Progenitor cell of endocrine pancreas (in vitro differentiated cells): ENCODE data around the gene NUDT1. TPM values are rescaled to one million over a fixed set of nuclear protein-coding genes. Genes with fewer than 3 reads are reported as not detected.
A peak's percentile ranks its signal among the peaks of the same experiment; 100 is the strongest.

Experiments used
- DNase-seq: peaks from one replicate; pipeline ENCODE4 v3.0.0; 2021; ENCODE audit warnings: low spot score; ENCODE audit not compliant: unreplicated experiment
- H3K27ac Mint-ChIP-seq: 2 replicates; pipeline ENCODE4 v1.8.0; 2021; ENCODE audit warnings: mild to moderate bottlenecking, moderate library complexity, mixed read lengths
- H3K27me3 Mint-ChIP-seq: 2 replicates; pipeline ENCODE4 v1.8.0; 2021; ENCODE audit warnings: mixed read lengths
- H3K36me3 Mint-ChIP-seq: 2 replicates; pipeline ENCODE4 v1.8.0; 2022; ENCODE audit warnings: mixed read lengths; ENCODE audit not compliant: insufficient read depth
- H3K4me1 Mint-ChIP-seq: 2 replicates; pipeline ENCODE4 v1.8.0; 2021; ENCODE audit warnings: low read depth, mixed read lengths
- H3K4me3 Mint-ChIP-seq: 2 replicates; pipeline ENCODE4 v1.8.0; 2021; ENCODE audit warnings: low read depth, mild to moderate bottlenecking, moderate library complexity, mixed read lengths
- H3K9me3 Mint-ChIP-seq: 2 replicates; pipeline ENCODE4 v1.8.0; 2021; ENCODE audit warnings: low read depth, mixed read lengths
- total RNA-seq: library from RNA; stranded (reverse); gene quantifications from 2 replicates; pipeline ENCODE4 v1.2.1, GENCODE V29; 2021
- TF ChIP-seq, protein P1 (sequence below): fragments of 200-600 bp; sonication (generic); IDR thresholded peaks from one replicate; pipeline ENCODE4 v1.5.0; 2021; ENCODE audit warnings: antibody characterized with exemption, mild to moderate bottlenecking; ENCODE audit not compliant: unreplicated experiment

NUDT1 gene
- total RNA-seq, 1 donor from 2014 or later, result 22.1 TPM

- TF ChIP-seq, protein P1, sequence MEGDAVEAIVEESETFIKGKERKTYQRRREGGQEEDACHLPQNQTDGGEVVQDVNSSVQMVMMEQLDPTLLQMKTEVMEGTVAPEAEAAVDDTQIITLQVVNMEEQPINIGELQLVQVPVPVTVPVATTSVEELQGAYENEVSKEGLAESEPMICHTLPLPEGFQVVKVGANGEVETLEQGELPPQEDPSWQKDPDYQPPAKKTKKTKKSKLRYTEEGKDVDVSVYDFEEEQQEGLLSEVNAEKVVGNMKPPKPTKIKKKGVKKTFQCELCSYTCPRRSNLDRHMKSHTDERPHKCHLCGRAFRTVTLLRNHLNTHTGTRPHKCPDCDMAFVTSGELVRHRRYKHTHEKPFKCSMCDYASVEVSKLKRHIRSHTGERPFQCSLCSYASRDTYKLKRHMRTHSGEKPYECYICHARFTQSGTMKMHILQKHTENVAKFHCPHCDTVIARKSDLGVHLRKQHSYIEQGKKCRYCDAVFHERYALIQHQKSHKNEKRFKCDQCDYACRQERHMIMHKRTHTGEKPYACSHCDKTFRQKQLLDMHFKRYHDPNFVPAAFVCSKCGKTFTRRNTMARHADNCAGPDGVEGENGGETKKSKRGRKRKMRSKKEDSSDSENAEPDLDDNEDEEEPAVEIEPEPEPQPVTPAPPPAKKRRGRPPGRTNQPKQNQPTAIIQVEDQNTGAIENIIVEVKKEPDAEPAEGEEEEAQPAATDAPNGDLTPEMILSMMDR, result no peak
- Mint-ChIP-seq H3K4me1 (peaks cover 10% of the 10 kb centered on the region), H3K4me3 (no peak overlapping the region), H3K27ac (no peak overlapping the region), H3K36me3 (peaks cover 12% of the 10 kb centered on the region), H3K9me3 (no peaks in the 10 kb centered on the region), H3K27me3 (no peaks in the 10 kb centered on the region)
- DNase-seq, result no peak
These were observed 12.6 kb upstream of the NUDT1 start for GRCh38 chr7:2229467-2229866.

- H3K4me3 Mint-ChIP-seq, result peak overlapping the region; percentile 19
- TF ChIP-seq, protein P1, result no peak
- no peak overlapping the region for H3K27ac Mint-ChIP-seq
- peaks cover 18% of the 10 kb centered on the region for H3K36me3 Mint-ChIP-seq
- peaks cover 10% of the 10 kb centered on the region for H3K4me1 Mint-ChIP-seq
- no peaks in the 10 kb centered on the region for H3K9me3 Mint-ChIP-seq
- no peaks in the 10 kb centered on the region for H3K27me3 Mint-ChIP-seq
- DNase-seq, result no peak
These were observed 11.8 kb upstream of the NUDT1 start for GRCh38 chr7:2230226-2230625.

DNA sequence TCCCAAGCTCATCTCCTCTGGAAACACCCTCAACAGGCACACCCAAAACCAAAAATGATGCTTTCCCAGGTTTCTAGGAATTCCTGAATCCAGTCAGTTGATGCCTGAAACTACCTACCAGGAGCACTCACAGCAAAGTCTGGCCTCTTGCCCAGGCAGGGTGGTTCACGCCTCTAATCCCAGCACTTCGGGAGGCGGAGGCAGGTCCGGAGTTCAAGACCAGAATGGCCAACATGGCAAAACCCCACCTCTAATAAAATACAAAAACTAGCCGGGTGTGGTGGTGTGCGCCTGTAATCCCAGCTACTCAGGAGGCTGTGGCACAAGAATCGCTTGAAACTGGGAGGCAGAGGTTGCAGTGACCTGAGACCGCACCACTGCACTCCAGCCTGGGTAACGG, 11.1 kb upstream of the NUDT1 start:
- Mint-ChIP-seq H3K27me3 (no peaks in the 10 kb centered on the region), H3K36me3 (peaks cover 14% of the 10 kb centered on the region), H3K4me3 (peak overlapping the region; percentile 19), H3K27ac (no peak overlapping the region), H3K9me3 (no peaks in the 10 kb centered on the region), H3K4me1 (peaks cover 10% of the 10 kb centered on the region)
- no peak for DNase-seq
- TF ChIP-seq, protein P1, result no peak

- Mint-ChIP-seq H3K4me3 (peak overlapping the region; percentile 90), H3K9me3 (no peaks in the 10 kb centered on the region), H3K36me3 (peaks cover 13% of the 10 kb centered on the region), H3K27me3 (no peaks in the 10 kb centered on the region), H3K27ac (peak overlapping the region; percentile 51), H3K4me1 (peaks cover 10% of the 10 kb centered on the region)
- TF ChIP-seq, protein P1, result peak; percentile 25
- DNase-seq, result peak; percentile 35
These were observed 9.8 kb upstream of the NUDT1 start for GRCh38 chr7:2231992-2232765.

DNA sequence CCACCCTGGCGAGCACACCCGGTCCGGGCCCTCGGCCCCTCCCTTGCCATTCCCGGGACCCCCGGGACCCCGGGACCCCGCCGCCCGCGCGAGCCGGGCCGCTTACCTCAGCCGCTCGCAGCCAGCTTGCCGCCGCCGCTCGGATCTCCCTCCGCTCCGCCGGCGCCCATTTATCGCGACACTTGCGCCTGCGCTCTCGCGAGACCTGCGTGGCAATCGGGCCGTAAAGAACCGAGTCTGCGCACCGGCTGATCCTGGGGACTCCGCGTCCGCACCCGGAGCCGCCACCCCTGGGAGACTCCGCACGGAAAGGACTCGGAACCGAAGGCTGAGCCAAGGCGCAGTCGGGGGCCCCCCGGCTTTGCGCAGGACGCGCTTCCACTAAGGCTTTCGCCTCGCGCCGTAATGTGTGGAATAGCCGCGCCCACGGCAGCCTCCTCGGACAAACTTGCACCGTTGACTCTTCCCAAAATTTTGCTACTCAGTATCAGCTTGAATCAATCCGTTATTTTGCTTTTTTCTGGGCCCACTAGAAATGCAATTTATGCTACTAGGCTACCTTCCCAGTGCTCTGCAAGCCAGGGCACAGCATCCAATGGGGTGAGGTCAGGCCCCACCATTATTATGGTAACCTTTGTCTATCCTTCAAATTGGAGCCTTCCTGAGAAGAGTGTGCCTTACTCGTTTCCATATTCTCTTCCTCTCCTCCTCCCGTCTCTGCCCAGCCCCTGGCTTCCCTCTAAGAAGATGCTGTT, 9.1 kb upstream of the NUDT1 start, which contains the start of gene MAD1L1:
Gene MAD1L1, minus strand, starts transcription at position 180 of the 755 bp plus-strand sequence. CDS start 2,812 bp downstream, outside the sequence.
- Mint-ChIP-seq H3K4me3 (peak within 1 kb of the TSS; percentile 90), H3K9me3 (no peaks in the 10 kb centered on the region), H3K27me3 (no peaks in the 10 kb centered on the region), H3K36me3 (peaks cover 11% of the 10 kb centered on the region), H3K27ac (peak within 1 kb of the TSS; percentile 97), H3K4me1 (peaks cover 10% of the 10 kb centered on the region)
- TF ChIP-seq, protein P1, result no peak
- peak; percentile 87 for DNase-seq
